ENCODE measurements around the gene ERN1.
A peak's percentile ranks its signal among the peaks of the same experiment; 100 is the strongest.

The ERN1 gene

GRCh38 chr17:64004903-64005733 is 124.8 kb downstream of the ERN1 start:
- DNase-seq (ENCODE audit: low spot score): no peak

DNA sequence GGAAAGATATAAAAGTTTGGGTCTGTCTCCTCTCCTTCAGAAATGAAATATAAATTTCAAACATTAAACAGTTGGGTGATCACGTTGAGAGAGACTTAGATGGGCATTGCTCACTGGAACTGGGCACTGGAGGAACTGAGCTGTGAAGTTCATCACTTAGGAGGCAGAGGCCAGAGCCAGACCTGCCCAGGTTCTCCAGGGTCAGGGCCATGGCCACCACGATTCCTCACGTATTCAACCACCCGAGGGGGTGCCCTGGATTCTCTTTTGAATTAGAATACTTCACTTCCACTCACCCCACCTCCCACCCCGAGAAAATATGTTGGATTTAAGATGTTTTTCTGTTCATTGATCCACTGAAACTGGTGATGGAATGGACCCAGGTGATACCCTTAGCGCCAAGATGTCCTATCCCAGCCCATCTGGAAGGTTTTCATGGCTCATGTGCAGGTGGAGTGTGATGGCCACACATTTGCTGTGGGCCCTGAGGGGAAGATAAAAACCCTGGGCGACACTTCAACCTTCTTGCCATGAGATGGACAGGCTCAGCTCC is 125.7 kb downstream of the ERN1 start:
- no peak for DNase-seq (ENCODE audit: low spot score)

DNA sequence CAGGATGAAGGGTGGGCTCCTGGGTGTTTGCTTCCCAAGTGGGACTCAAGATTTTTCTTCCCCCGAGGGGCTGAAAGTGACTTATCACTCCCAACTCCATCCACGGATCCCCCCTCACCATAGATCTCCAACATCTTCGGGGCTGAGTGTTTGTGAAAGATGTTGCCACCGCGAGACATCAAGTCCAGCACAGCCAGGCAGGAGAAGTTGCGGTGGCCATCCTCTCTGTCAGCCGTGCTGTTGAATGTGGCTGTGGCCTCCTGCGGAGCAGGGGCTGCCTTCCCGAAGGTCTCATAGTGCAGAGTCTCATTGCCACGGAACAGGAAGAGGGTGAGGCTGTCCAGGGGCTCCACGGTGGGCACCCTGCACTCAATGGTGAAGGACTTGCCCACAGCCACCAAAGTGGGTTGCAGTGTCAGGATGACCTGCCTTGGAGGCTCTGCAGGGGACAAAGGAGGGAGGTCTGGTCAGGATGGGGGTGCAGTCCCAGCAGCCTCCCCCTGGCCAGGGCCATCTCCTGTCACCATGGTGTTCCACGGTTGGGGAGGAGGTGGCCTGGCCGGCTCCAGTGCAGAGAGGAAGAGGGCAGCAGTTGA is 126.3 kb downstream of the ERN1 start:
- DNase-seq (ENCODE audit: low spot score): no peak

- no peak for DNase-seq (ENCODE audit: low spot score)
Observed at GRCh38 chr17:64002658-64003525, 127.1 kb downstream of the ERN1 start.

DNA sequence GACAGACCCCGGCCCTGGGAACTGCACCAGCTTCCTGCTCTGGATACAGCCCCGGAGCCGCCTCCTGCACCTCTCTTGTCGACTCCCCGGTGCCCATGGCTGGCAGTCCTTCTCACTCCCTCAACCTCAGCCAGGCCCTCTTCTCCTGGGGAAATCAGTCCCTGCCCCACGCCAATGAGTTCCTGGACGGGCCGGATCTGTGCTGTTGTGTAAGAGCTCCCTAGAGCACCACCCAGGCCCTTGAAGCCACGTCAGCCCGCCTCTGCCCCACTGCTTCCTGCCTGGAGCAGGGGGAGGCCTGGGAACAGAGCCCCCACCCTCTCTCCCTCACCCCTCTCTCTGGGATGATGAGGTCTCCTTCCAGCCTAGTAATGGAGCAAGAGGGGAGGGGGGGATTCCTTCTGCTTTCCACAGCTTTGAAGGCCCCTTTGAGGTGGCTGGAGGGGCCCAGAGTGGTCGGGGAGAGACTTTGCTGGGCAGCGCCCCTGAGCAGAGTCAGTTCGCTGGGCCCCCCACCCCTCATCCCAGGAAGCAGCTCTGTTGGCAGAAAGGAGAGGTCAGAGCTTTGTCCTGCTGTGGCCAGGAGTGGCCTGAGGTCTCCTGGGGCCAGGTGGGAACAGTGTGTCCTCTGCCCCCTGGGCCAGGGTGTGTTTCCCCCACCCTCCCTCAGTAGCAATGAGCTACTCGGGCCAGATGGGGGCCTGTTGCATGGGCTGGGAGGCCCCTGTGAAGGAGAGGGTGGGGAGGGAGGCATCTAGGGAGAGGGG is 128.0 kb downstream of the ERN1 start:
- no peak for DNase-seq (ENCODE audit: low spot score)

DNA sequence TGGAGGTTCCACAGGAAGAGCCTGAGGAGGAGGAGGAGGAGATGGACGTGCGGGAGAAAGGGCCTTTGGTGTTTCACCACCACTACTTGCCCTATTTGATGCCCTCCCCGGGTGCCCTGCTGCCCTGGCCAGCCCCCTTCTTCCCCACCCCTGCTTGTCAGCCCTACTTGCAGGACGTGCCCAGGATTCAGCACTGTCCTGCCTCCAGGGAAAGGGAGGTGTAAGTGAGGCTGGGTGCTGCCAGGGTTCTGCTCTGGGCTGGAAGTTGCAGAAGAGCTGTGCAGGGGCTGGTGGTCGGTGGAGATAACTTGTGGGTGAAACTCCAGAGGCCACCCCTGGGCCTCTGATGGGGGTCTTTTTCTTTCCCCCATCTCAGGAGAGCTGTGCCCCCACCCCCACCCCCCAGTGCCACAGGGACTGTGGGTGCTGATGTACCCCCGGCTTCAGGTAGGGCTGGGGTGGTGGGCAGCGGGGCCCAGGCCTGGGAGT is 128.8 kb downstream of the ERN1 start:
- DNase-seq (ENCODE audit: low spot score): no peak

GRCh38 chr17:63999680-64000531 is 130.0 kb downstream of the ERN1 start:
- no peak for DNase-seq (ENCODE audit: low spot score)

DNA sequence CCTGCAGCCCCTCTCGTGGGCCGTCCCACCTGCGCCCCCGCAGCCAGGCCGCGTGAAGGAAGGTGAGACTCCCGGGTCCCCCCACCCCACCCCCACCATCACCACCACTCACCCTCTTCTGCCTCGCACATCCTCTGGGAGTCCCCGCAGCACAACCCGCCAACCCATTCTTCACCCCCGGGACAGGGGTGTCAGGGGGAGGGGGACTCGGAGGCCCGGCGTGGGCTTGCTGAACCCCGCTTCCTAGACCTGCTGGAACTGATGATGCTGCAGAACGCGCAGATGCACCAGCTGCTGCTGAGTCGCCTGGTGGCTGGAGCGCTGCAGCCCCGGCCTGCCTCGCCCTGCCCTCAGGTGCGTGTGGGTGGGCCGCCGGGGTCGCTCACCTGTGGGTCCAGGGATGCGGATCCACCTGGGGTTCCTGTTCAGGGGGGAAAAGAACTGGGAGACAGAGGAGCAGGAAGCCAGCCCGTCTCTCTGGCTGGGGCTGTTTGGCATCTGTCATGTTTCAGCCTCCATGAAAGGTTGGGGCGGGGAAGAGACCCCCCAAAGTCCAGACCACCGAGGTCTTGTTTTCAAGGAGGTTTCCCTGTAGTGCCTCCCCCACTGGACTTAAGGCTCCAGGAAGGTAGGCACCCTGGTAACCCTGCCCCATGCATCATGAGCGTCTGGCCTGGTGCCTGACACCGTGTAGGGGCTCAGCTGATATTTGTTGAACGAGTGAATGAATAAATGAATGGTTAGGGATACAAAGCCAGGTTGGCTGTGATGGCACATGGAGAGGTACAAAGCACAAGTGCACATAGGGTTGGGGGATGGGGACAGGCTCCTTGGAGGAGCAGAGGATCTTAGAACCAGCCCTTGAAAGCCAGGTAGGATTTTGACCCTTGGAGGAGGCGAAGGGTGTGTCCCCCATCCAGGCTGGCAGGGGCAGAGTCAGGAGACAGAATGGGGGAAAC is 130.9 kb downstream of the ERN1 start:
- no peak for DNase-seq (ENCODE audit: low spot score)

GRCh38 chr17:63998050-63998720 is 131.8 kb downstream of the ERN1 start, which contains the start of gene PRR29:
TSS of gene PRR29 (plus strand) at chr17:63998351. CDS start at chr17:63998365, 14 bp downstream.
- peak; percentile 70 for DNase-seq (ENCODE audit: low spot score)

GRCh38 chr17:63997341-63998048 is 132.4 kb downstream of the ERN1 start:
- DNase-seq (ENCODE audit: low spot score): no peak

GRCh38 chr17:63996430-63997182 is 133.3 kb downstream of the ERN1 start:
- no peak for DNase-seq (ENCODE audit: low spot score)

GRCh38 chr17:63995626-63996025 is 134.3 kb downstream of the ERN1 start:
- no peak for DNase-seq (ENCODE audit: low spot score)

DNA sequence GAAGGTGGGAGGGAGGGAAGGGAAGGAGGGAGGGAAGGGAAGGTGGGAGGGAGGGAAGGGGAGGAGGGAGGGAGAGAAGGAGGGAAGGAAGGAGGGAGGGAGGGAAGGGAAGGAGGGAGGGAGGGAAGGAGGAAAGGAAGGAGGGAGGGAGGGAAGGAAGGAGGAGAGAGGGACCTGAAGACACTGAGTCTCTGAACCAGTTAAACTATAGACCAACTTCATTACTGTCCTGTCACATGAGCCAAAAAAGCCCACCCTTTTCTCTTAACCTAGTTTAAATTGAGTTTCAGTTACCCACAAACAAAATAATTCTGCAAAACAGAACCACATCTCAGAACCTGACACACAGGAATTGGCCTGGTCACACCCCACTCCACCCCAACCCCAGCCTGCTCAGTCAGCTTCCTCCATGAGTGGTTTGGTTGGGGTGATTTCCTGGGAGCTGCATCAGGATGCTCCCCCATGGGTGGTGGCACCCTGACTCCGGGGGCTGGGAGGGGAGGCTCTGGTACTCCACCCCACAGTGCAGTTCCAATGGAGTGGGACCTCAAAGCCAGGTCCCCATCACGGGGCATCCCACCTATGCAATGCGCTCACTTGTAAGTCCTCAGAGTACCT is 136.5 kb downstream of the ERN1 start:
- no peak for DNase-seq (ENCODE audit: low spot score)

- DNase-seq (ENCODE audit: low spot score): no peak
Observed at GRCh38 chr17:63991611-63992010, 138.3 kb downstream of the ERN1 start.

- DNase-seq (ENCODE audit: low spot score): no peak
Observed at GRCh38 chr17:63989622-63990345, 140.2 kb downstream of the ERN1 start.
